Measurements from ENCODE around the gene GSTO1. TPM values are rescaled to one million over a fixed set of nuclear protein-coding genes. Genes with fewer than 3 reads are reported as not detected.

GSTO1 gene
- polyA plus RNA-seq, 1 donor (not counting 4 experiments of a cell fraction or from before 2014, with no cell fraction given): 338 TPM

- no peak for FAIRE-seq
Observed at GRCh38 chr10:104233817-104234216, 20.9 kb upstream of the GSTO1 start.

GRCh38 chr10:104234934-104235333 is 19.8 kb upstream of the GSTO1 start:
- FAIRE-seq: no peak

More at GRCh38 chr10:104233817-104234216, 20.9 kb upstream of the GSTO1 start:
- H3K9ac ChIP-seq (ENCODE audit: control insufficient read depth, extremely low read depth, insufficient read depth, low read length): no peak overlapping the region
- H3K27ac ChIP-seq (ENCODE audit: control insufficient read depth, insufficient read depth, low read length): no peak overlapping the region
- H3K27me3 ChIP-seq (ENCODE audit: control insufficient read depth, extremely low read depth, insufficient read depth, low read length): no peaks in the 10 kb centered on the region
- dilution Hi-C loops (cut with MboI; ENCODE audit: extremely low pct_ligation_motif_present, low sequenced_read_pairs): no loop called here
- no peaks in the 10 kb centered on the region for H3K9me1 ChIP-seq (ENCODE audit: control insufficient read depth, extremely low read depth, insufficient read depth, low read length)
- H3K36me3 ChIP-seq (ENCODE audit: control insufficient read depth in 2 of 2, extremely low read depth in 1 of 2, insufficient read depth in 2 of 2, low read length in 2 of 2): no peaks in the 10 kb centered on the region
- no peak overlapping the region for H2AFZ ChIP-seq (ENCODE audit: control insufficient read depth, low read length)
- no peaks in the 10 kb centered on the region for H3K79me2 ChIP-seq (ENCODE audit: control insufficient read depth, insufficient read depth, low read length)
- no peak for DNase-seq (ENCODE audit: low read depth, low spot score)
- TF ChIP-seq CTCF (optimal IDR thresholded peaks at IDR 0.05 in 1 of 3, IDR thresholded peaks at IDR 0.05 in 1 of 3, conservative IDR thresholded peaks at IDR 0.05 in 1 of 3; ENCODE audit: extremely low read depth in 1 of 3, insufficient read depth in 2 of 3, low read length in 3 of 3): no peak
- no peak for TF ChIP-seq EZH2 (IDR thresholded peaks at IDR 0.05; ENCODE audit: low read length)
- H3K4me2 ChIP-seq (ENCODE audit: control insufficient read depth, extremely low read depth, insufficient read depth, low read depth, low read length): no peak overlapping the region
- no peaks in the 10 kb centered on the region for H3K9me3 ChIP-seq (ENCODE audit: control insufficient read depth, low read depth, low read length)
- H3K4me3 ChIP-seq (ENCODE audit: control insufficient read depth in 2 of 3, extremely low read depth in 1 of 3, insufficient read depth in 2 of 3, low read depth in 1 of 3, low read length in 3 of 3): no peak overlapping the region
- H3K4me1 ChIP-seq (ENCODE audit: control insufficient read depth, extremely low read depth, insufficient read depth, low read length): no peaks in the 10 kb centered on the region
- H4K20me1 ChIP-seq (ENCODE audit: control insufficient read depth, extremely low read depth, insufficient read depth, low read length): no peaks in the 10 kb centered on the region

More at GRCh38 chr10:104234934-104235333, 19.8 kb upstream of the GSTO1 start:
- no peak overlapping the region for H3K9ac ChIP-seq (ENCODE audit: control insufficient read depth, extremely low read depth, insufficient read depth, low read length)
- H4K20me1 ChIP-seq (ENCODE audit: control insufficient read depth, extremely low read depth, insufficient read depth, low read length): no peaks in the 10 kb centered on the region
- no peaks in the 10 kb centered on the region for H3K79me2 ChIP-seq (ENCODE audit: control insufficient read depth, insufficient read depth, low read length)
- no peak for DNase-seq (ENCODE audit: low read depth, low spot score)
- H3K9me1 ChIP-seq (ENCODE audit: control insufficient read depth, extremely low read depth, insufficient read depth, low read length): no peaks in the 10 kb centered on the region
- no peaks in the 10 kb centered on the region for H3K4me1 ChIP-seq (ENCODE audit: control insufficient read depth, extremely low read depth, insufficient read depth, low read length)
- no peak overlapping the region for H3K4me3 ChIP-seq (ENCODE audit: control insufficient read depth in 2 of 3, extremely low read depth in 1 of 3, insufficient read depth in 2 of 3, low read depth in 1 of 3, low read length in 3 of 3)
- H3K36me3 ChIP-seq (ENCODE audit: control insufficient read depth in 2 of 2, extremely low read depth in 1 of 2, insufficient read depth in 2 of 2, low read length in 2 of 2): no peaks in the 10 kb centered on the region
- no peak overlapping the region for H2AFZ ChIP-seq (ENCODE audit: control insufficient read depth, low read length)
- no peaks in the 10 kb centered on the region for H3K27me3 ChIP-seq (ENCODE audit: control insufficient read depth, extremely low read depth, insufficient read depth, low read length)
- no peak overlapping the region for H3K4me2 ChIP-seq (ENCODE audit: control insufficient read depth, extremely low read depth, insufficient read depth, low read depth, low read length)
- H3K9me3 ChIP-seq (ENCODE audit: control insufficient read depth, low read depth, low read length): no peaks in the 10 kb centered on the region
- dilution Hi-C loops (cut with MboI; ENCODE audit: extremely low pct_ligation_motif_present, low sequenced_read_pairs): no loop called here
- TF ChIP-seq CTCF (optimal IDR thresholded peaks at IDR 0.05 in 1 of 3, IDR thresholded peaks at IDR 0.05 in 1 of 3, conservative IDR thresholded peaks at IDR 0.05 in 1 of 3; ENCODE audit: extremely low read depth in 1 of 3, insufficient read depth in 2 of 3, low read length in 3 of 3): no peak
- TF ChIP-seq EZH2 (IDR thresholded peaks at IDR 0.05; ENCODE audit: low read length): no peak
- H3K27ac ChIP-seq (ENCODE audit: control insufficient read depth, insufficient read depth, low read length): no peak overlapping the region
